Measurements from ENCODE around the gene GNPDA1. TPM values are rescaled to one million over a fixed set of nuclear protein-coding genes. Genes with fewer than 3 reads are reported as not detected.

GNPDA1 gene
- total RNA-seq, 1 experiment from 2014 or later = 99.9 TPM

- Histone ChIP-seq H3K27ac (ENCODE audit: low read length) (no peak overlapping the region), H3K4me3 (ENCODE audit: low read depth in 2 of 2, low read length in 2 of 2) (no peak overlapping the region), H3K27me3 (ENCODE audit: control insufficient read depth, insufficient read depth, low read length) (no peaks in the 10 kb centered on the region; the same call in none of the 2 replicates), H3K36me3 (ENCODE audit: control insufficient read depth, insufficient read depth, low read length) (no peaks in the 10 kb centered on the region), H3K9me3 (ENCODE audit: control insufficient read depth, insufficient read depth, low read depth, low read length) (no peaks in the 10 kb centered on the region), H3K4me1 (ENCODE audit: control insufficient read depth, insufficient read depth, low read length) (no peaks in the 10 kb centered on the region)
- ChIA-PET POLR2A (no interaction called here), CTCF (no interaction called here)
- TF ChIP-seq SIN3A (IDR thresholded peaks at IDR 0.05; ENCODE audit: borderline replicate concordance, insufficient read depth, low read depth, low read length) = no peak
- TF ChIP-seq POLR2AphosphoS5 (IDR thresholded peaks at IDR 0.05; ENCODE audit: low read depth, low read length) = no peak
- peak; percentile 56 for TF ChIP-seq CTCF (IDR thresholded peaks at IDR 0.05)
- no peak for TF ChIP-seq REST (IDR thresholded peaks at IDR 0.05; ENCODE audit: insufficient read depth in 1 of 2, low read depth in 2 of 2, low read length in 1 of 2)
- TF ChIP-seq TCF7L2 (IDR thresholded peaks at IDR 0.05; ENCODE audit: low read depth, low read length) = no peak
- intact Hi-C loops (cut with micrococcal nuclease; ENCODE audit: unreplicated experiment) = no loop called here
- BruUV-seq (replicated peaks) = no TSS peak
- peak; percentile 60; the same call in 1 of the 2 replicates for ATAC-seq
- in situ Hi-C loops (cut with HindIII; ENCODE audit: low pct_unique_long_range_greater_than_20kb, low sequenced_read_pairs) = no loop called here
- DNase-seq (ENCODE audit: low read depth, low spot score) = no peak
Observed at GRCh38 chr5:141951332-141951781, 61.5 kb downstream of the GNPDA1 start.

Other genes starting within 250 kb of the GNPDA1 start
- gene PCDH1, start 134.6 kb downstream of the GNPDA1 start, total RNA-seq (2021; ENCODE audit: unreplicated experiment) = 9.0 TPM
- gene DELE1, start 89.2 kb downstream of the GNPDA1 start, total RNA-seq (2021; ENCODE audit: unreplicated experiment) = 78.4 TPM
- gene PCDH12, start 54.8 kb downstream of the GNPDA1 start, total RNA-seq (2021; ENCODE audit: unreplicated experiment) = not detected
- gene RNF14, start 43.9 kb downstream of the GNPDA1 start, total RNA-seq (2021; ENCODE audit: unreplicated experiment) = 72.1 TPM
- 40.9 TPM for gene NDFIP1, start 95.8 kb upstream of the GNPDA1 start, total RNA-seq (2021; ENCODE audit: unreplicated experiment)

Measured in Panc1 (cell line).